SK-N-SH treated with all-trans-retinoic acid at 6 μM for 48 hours (cell line): ENCODE results near the gene HOXD12.
A peak's percentile ranks its signal among the peaks of the same experiment; 100 is the strongest.

ENCODE experiments used
- ATAC-seq: fragments of 200-7000 bp; cut with Tn5 transposase; 3 replicates; pipeline ENCODE4 v1.9.1; 2020; ENCODE audit warnings: mild to moderate bottlenecking, moderate library complexity
- ARNTL ChIP-seq: fragments of 450-650 bp; formaldehyde crosslinking; IDR thresholded peaks from 2 replicates; pipeline ENCODE4 v1.5.0; 2020; ENCODE audit warnings: low read depth, mild to moderate bottlenecking, moderate library complexity, borderline replicate concordance
- BACH2 ChIP-seq: fragments of 250-450 bp; sonication (Bioruptor Pico); IDR thresholded peaks from 2 replicates; pipeline ENCODE4 v1.9.0; 2021; ENCODE audit warnings: mild to moderate bottlenecking, borderline replicate concordance
- CSDC2 ChIP-seq: fragments of 250-450 bp; sonication (Bioruptor Pico); IDR thresholded peaks from 2 replicates; pipeline ENCODE4 v1.5.0; 2020; ENCODE audit warnings: mild to moderate bottlenecking, moderate library complexity
- GLIS3 ChIP-seq: fragments of 250-450 bp; sonication (Bioruptor Pico); IDR thresholded peaks from 2 replicates; pipeline ENCODE4 v1.5.0; 2020; ENCODE audit warnings: mild to moderate bottlenecking, moderate library complexity
- ISL1 ChIP-seq: fragments of 250-450 bp; sonication (Bioruptor Pico); IDR thresholded peaks from 2 replicates; pipeline ENCODE4 v2.1.2; 2022; ENCODE audit warnings: mild to moderate bottlenecking, moderate library complexity
- OSR1 ChIP-seq: fragments of 250-450 bp; sonication (Bioruptor Pico); IDR thresholded peaks from 2 replicates; pipeline ENCODE4 v1.8.0; 2022; ENCODE audit warnings: moderate library complexity, mild to moderate bottlenecking, inconsistent platforms
- PPARA ChIP-seq: fragments of 250-450 bp; sonication (Bioruptor Pico); IDR thresholded peaks from 2 replicates; pipeline ENCODE4 v1.5.0; 2020; ENCODE audit warnings: mild to moderate bottlenecking, borderline replicate concordance
- RARB ChIP-seq: fragments of 250-450 bp; sonication (Bioruptor Pico); IDR thresholded peaks from 2 replicates; pipeline ENCODE4 v1.8.0; 2021; ENCODE audit warnings: mild to moderate bottlenecking, moderate library complexity
- TCF4 ChIP-seq: fragments of 250-450 bp; sonication (Bioruptor Pico); IDR thresholded peaks from 2 replicates; pipeline ENCODE4 v1.8.0; 2021; ENCODE audit warnings: mild to moderate bottlenecking, moderate library complexity, borderline replicate concordance
- TOX ChIP-seq: fragments of 250-450 bp; sonication (Bioruptor Pico); IDR thresholded peaks from 2 replicates; pipeline ENCODE4 v1.8.0; 2021; ENCODE audit warnings: mild to moderate bottlenecking, moderate library complexity, borderline replicate concordance
- ZC3H10 ChIP-seq: fragments of 250-450 bp; sonication (Bioruptor Pico); IDR thresholded peaks from 2 replicates; pipeline ENCODE4 v1.5.1; 2021; ENCODE audit warnings: mild to moderate bottlenecking, moderate library complexity
- ZFP3 ChIP-seq: fragments of 250-450 bp; sonication (Bioruptor Pico); IDR thresholded peaks from 2 replicates; pipeline ENCODE4 v1.5.0; 2020; ENCODE audit warnings: mild to moderate bottlenecking, moderate library complexity
- ZFP30 ChIP-seq: fragments of 450-650 bp; formaldehyde crosslinking; IDR thresholded peaks from 2 replicates; pipeline ENCODE4 v1.5.0; 2022; ENCODE audit warnings: mild to moderate bottlenecking, moderate library complexity
- ZNF70 ChIP-seq: fragments of 450-650 bp; formaldehyde crosslinking; IDR thresholded peaks from 2 replicates; pipeline ENCODE4 v1.5.0; 2020; ENCODE audit warnings: mild to moderate bottlenecking, moderate library complexity
- TF ChIP-seq, protein P1 (sequence below): fragments of 250-450 bp; sonication (Bioruptor Pico); IDR thresholded peaks from 2 replicates; pipeline ENCODE4 v1.5.1; 2021; ENCODE audit warnings: mild to moderate bottlenecking, moderate library complexity
- TF ChIP-seq, protein P2 (sequence below): fragments of 250-450 bp; sonication (Bioruptor Pico); IDR thresholded peaks from 2 replicates; pipeline ENCODE4 v1.8.0; 2020; ENCODE audit warnings: mild to moderate bottlenecking, moderate library complexity, borderline replicate concordance
- TF ChIP-seq, protein P3 (sequence below): fragments of 250-450 bp; sonication (Bioruptor Pico); IDR thresholded peaks from 2 replicates; pipeline ENCODE4 v1.8.0; 2021; ENCODE audit warnings: low read depth, mild to moderate bottlenecking, moderate library complexity, borderline replicate concordance
- TF ChIP-seq, protein P4 (sequence below): fragments of 250-450 bp; sonication (Bioruptor Pico); IDR thresholded peaks from 2 replicates; pipeline ENCODE4 v1.5.1; 2020; ENCODE audit warnings: low read depth, mild to moderate bottlenecking, moderate library complexity
- TF ChIP-seq, protein P5 (sequence below): fragments of 250-450 bp; sonication (Bioruptor Pico); IDR thresholded peaks from 2 replicates; pipeline ENCODE4 v1.5.0; 2020; ENCODE audit warnings: mild to moderate bottlenecking, moderate library complexity

HOXD12 gene

DNA sequence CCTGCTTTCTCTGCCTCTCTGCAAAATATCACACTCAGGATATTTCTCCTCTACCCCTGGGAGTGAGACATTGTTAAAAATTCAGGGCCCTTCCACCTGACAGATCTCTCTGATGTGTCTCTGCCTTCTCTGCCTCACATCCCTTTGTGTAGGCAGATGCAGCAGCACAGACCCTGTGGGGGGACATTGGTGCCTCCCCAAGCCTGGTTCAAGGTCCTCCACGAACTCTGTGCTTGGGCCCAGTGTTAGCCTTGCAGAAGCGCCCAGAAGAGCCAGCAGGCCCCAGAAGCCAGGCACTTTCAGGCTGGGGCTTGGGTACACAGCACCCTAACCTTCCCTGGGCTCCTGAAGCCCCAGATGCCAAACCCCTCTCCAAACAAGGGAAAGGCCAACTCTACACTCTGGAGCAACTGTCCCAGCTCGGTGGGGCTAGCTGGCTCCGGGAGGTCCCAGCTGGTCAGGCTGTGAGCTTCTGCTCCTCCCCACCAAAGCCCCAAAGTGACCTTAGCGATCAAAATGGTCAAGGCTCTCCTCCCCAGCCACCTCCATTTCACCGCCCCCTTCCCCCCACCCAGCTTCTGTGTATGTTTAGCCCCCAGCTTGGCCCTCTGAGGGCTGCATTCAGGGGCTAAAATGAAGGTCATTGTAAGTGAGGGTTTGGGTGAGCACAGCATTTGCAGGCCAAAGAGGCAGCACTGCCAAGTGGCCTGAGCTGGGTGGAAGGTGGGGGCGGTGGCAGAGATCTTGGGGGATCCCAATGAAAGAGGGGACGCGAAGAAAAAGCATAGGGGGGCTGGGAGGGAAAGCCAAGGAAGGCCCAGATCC, 25.6 kb downstream of the HOXD12 start:
- no peak for ATAC-seq
- TF ChIP-seq ZNF70, result no peak
- no peak for TF ChIP-seq ISL1 (CRISPR knock-in tag)
- no peak for TF ChIP-seq CSDC2 (CRISPR knock-in tag)
- TF ChIP-seq RARB (CRISPR knock-in tag), result no peak
- TF ChIP-seq ZFP30 (CRISPR knock-in tag), result no peak

DNA sequence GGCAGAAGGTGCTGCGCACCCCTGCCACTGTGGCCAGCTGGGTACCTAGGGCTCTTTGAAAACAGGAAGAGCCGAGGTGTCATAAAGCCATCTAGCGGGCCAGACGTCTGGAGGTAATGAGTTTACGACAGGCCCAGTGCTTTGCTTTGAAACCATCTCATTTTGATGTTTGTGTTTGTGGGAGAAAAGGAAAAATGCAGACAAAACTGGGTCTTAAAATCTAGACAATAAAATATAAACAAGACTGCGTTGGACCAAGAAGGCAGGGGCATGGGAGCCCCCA, 26.1 kb downstream of the HOXD12 start:
- ATAC-seq, result no peak
- TF ChIP-seq ZNF70 (no peak), ZFP3 (CRISPR knock-in tag) (no peak), GLIS3 (CRISPR knock-in tag) (no peak), TOX (CRISPR knock-in tag) (no peak), ZFP30 (CRISPR knock-in tag) (no peak), ARNTL (CRISPR knock-in tag) (no peak), OSR1 (CRISPR knock-in tag) (no peak), TCF4 (no peak), BACH2 (no peak), PPARA (no peak), RARB (CRISPR knock-in tag) (no peak), ZC3H10 (CRISPR knock-in tag) (no peak), CSDC2 (CRISPR knock-in tag) (no peak)
- TF ChIP-seq, protein P1, sequence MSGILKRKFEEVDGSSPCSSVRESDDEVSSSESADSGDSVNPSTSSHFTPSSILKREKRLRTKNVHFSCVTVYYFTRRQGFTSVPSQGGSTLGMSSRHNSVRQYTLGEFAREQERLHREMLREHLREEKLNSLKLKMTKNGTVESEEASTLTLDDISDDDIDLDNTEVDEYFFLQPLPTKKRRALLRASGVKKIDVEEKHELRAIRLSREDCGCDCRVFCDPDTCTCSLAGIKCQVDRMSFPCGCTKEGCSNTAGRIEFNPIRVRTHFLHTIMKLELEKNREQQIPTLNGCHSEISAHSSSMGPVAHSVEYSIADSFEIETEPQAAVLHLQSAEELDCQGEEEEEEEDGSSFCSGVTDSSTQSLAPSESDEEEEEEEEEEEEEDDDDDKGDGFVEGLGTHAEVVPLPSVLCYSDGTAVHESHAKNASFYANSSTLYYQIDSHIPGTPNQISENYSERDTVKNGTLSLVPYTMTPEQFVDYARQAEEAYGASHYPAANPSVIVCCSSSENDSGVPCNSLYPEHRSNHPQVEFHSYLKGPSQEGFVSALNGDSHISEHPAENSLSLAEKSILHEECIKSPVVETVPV, result no peak
- TF ChIP-seq, protein P2, sequence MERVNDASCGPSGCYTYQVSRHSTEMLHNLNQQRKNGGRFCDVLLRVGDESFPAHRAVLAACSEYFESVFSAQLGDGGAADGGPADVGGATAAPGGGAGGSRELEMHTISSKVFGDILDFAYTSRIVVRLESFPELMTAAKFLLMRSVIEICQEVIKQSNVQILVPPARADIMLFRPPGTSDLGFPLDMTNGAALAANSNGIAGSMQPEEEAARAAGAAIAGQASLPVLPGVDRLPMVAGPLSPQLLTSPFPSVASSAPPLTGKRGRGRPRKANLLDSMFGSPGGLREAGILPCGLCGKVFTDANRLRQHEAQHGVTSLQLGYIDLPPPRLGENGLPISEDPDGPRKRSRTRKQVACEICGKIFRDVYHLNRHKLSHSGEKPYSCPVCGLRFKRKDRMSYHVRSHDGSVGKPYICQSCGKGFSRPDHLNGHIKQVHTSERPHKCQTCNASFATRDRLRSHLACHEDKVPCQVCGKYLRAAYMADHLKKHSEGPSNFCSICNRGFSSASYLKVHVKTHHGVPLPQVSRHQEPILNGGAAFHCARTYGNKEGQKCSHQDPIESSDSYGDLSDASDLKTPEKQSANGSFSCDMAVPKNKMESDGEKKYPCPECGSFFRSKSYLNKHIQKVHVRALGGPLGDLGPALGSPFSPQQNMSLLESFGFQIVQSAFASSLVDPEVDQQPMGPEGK (CRISPR knock-in tag), result no peak
- TF ChIP-seq, protein P3, sequence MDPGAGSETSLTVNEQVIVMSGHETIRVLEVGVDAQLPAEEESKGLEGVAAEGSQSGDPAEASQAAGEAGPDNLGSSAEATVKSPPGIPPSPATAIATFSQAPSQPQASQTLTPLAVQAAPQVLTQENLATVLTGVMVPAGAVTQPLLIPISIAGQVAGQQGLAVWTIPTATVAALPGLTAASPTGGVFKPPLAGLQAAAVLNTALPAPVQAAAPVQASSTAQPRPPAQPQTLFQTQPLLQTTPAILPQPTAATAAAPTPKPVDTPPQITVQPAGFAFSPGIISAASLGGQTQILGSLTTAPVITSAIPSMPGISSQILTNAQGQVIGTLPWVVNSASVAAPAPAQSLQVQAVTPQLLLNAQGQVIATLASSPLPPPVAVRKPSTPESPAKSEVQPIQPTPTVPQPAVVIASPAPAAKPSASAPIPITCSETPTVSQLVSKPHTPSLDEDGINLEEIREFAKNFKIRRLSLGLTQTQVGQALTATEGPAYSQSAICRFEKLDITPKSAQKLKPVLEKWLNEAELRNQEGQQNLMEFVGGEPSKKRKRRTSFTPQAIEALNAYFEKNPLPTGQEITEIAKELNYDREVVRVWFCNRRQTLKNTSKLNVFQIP (CRISPR knock-in tag), result no peak
- TF ChIP-seq, protein P4, sequence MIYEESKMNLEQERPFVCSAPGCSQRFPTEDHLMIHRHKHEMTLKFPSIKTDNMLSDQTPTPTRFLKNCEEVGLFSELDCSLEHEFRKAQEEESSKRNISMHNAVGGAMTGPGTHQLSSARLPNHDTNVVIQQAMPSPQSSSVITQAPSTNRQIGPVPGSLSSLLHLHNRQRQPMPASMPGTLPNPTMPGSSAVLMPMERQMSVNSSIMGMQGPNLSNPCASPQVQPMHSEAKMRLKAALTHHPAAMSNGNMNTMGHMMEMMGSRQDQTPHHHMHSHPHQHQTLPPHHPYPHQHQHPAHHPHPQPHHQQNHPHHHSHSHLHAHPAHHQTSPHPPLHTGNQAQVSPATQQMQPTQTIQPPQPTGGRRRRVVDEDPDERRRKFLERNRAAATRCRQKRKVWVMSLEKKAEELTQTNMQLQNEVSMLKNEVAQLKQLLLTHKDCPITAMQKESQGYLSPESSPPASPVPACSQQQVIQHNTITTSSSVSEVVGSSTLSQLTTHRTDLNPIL (CRISPR knock-in tag), result no peak
- TF ChIP-seq, protein P5, sequence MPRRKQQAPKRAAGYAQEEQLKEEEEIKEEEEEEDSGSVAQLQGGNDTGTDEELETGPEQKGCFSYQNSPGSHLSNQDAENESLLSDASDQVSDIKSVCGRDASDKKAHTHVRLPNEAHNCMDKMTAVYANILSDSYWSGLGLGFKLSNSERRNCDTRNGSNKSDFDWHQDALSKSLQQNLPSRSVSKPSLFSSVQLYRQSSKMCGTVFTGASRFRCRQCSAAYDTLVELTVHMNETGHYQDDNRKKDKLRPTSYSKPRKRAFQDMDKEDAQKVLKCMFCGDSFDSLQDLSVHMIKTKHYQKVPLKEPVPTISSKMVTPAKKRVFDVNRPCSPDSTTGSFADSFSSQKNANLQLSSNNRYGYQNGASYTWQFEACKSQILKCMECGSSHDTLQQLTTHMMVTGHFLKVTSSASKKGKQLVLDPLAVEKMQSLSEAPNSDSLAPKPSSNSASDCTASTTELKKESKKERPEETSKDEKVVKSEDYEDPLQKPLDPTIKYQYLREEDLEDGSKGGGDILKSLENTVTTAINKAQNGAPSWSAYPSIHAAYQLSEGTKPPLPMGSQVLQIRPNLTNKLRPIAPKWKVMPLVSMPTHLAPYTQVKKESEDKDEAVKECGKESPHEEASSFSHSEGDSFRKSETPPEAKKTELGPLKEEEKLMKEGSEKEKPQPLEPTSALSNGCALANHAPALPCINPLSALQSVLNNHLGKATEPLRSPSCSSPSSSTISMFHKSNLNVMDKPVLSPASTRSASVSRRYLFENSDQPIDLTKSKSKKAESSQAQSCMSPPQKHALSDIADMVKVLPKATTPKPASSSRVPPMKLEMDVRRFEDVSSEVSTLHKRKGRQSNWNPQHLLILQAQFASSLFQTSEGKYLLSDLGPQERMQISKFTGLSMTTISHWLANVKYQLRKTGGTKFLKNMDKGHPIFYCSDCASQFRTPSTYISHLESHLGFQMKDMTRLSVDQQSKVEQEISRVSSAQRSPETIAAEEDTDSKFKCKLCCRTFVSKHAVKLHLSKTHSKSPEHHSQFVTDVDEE, result no peak
- TF ChIP-seq, all 23 proteins: peak for 0

DNA sequence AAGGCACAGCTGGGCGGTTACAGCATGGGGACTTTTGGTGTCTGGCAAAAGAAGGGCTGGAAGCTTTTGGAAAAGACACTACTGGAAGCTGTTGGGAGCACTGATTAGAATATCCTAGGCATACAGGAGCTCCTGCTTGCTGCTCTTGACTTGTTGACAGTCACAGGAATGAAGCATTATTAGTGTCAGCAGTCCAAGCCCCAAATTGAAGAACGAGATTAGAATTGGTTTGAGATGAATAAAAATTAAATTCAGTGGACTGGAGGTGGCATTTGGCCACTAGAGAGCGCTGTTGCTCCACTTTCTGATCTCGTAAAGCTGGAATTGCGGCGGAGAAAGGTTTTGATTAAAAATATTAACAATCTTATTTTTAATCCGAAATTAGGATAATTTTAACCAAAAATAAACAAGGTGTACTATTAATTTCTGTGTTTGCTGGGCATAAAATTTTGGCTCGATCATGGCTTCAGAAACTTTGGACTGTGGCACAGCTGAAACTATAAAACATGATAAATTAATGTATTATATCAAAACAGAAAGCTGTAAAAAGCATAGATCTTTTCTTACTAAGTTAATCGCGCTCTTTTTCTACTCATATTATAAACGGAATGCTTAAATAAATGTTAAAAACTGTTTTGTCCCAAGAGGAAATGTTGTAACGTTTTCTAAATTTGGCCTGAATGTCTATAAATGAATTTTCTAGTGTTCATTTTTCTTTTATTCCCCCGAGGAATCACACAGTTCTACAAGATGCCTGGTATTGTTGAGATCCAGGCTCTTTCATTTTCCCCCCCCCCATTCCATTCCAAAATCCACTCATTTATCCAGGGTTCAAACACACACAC, 27.6 kb downstream of the HOXD12 start:
- TF ChIP-seq TOX (CRISPR knock-in tag) (no peak), TCF4 (0 out of 2 replicates have a peak, but pooled peaks have one; percentile 9)
- TF ChIP-seq, protein P5, result no peak
- ATAC-seq, result no peak
